ENCODE results near the gene MBOAT7.

MBOAT7 gene

GRCh38 chr19:54158812-54159351, 30.5 kb downstream of the MBOAT7 start:
- TF ChIP-seq ZFX (IDR thresholded peaks at IDR 0.05) (no peak), CTCF (conservative IDR thresholded peaks at IDR 0.05) (no peak)
- H3K27ac ChIP-seq: peak overlapping the region; percentile 88

GRCh38 chr19:54156953-54157352, 32.4 kb downstream of the MBOAT7 start:
- TF ChIP-seq CTCF (conservative IDR thresholded peaks at IDR 0.05): no peak
- TF ChIP-seq ZFX (IDR thresholded peaks at IDR 0.05): no peak
- no peak overlapping the region for H3K27ac ChIP-seq

- no peak overlapping the region for H3K27ac ChIP-seq
- TF ChIP-seq CTCF (conservative IDR thresholded peaks at IDR 0.05): no peak
- TF ChIP-seq ZFX (IDR thresholded peaks at IDR 0.05): no peak
Observed at GRCh38 chr19:54156490-54156889, 32.9 kb downstream of the MBOAT7 start.

- TF ChIP-seq ZFX (IDR thresholded peaks at IDR 0.05) (no peak), CTCF (conservative IDR thresholded peaks at IDR 0.05) (no peak)
- no peak overlapping the region for H3K27ac ChIP-seq
Observed at GRCh38 chr19:54155694-54156093, 33.7 kb downstream of the MBOAT7 start.

- H3K27ac ChIP-seq: no peak overlapping the region
- TF ChIP-seq ZFX (IDR thresholded peaks at IDR 0.05) (no peak), CTCF (conservative IDR thresholded peaks at IDR 0.05) (no peak)
Observed at GRCh38 chr19:54154603-54155345, 34.6 kb downstream of the MBOAT7 start.

- H3K27ac ChIP-seq: no peak overlapping the region
- TF ChIP-seq CTCF (conservative IDR thresholded peaks at IDR 0.05) (no peak), ZFX (IDR thresholded peaks at IDR 0.05) (no peak)
Observed at GRCh38 chr19:54153731-54154326, 35.6 kb downstream of the MBOAT7 start.

- TF ChIP-seq ZFX (IDR thresholded peaks at IDR 0.05) (no peak), CTCF (conservative IDR thresholded peaks at IDR 0.05) (no peak)
Observed at GRCh38 chr19:54152878-54153524, 36.4 kb downstream of the MBOAT7 start.

More at GRCh38 chr19:54152878-54153524, 36.4 kb downstream of the MBOAT7 start:
- H3K27ac ChIP-seq: no peak overlapping the region
